Astrocyte of the spinal cord (primary cell): ENCODE results near the gene PPP1R1A.

Experiments
- DNase-seq: peaks from one replicate; pipeline ENCODE4 v3.0.0; 2011; ENCODE audit warnings: low read depth, low spot score
- H3K4me3 ChIP-seq: 2 replicates; pipeline ENCODE4 v1.5.1; 2011; ENCODE audit warnings: low read depth, mild to moderate bottlenecking, low read length, moderate library complexity
- CTCF ChIP-seq: IDR thresholded peaks from 2 replicates; pipeline ENCODE4 v1.5.1; 2012; ENCODE audit warnings: low read depth, mild to moderate bottlenecking, low read length, inconsistent platforms
- in situ Hi-C: cut with HindIII; loops from 2 replicates; pipeline ENCODE4 v1.10.0; 2017; ENCODE audit warnings: low sequenced_read_pairs

The PPP1R1A gene

GRCh38 chr12:54587315-54587873, 1.1 kb downstream of the PPP1R1A start:
- TF ChIP-seq CTCF = no peak
- no peak for DNase-seq
- no peak overlapping the region for H3K4me3 ChIP-seq
- in situ Hi-C loops = no loop called here

GRCh38 chr12:54586620-54587019, 1.8 kb downstream of the PPP1R1A start:
- in situ Hi-C loops = no loop called here
- no peak for DNase-seq
- no peak overlapping the region for H3K4me3 ChIP-seq
- TF ChIP-seq CTCF = no peak

- in situ Hi-C loops = no loop called here
- no peak for TF ChIP-seq CTCF
- no peak for DNase-seq
These were observed 3.2 kb downstream of the PPP1R1A start for GRCh38 chr12:54585243-54585642.

GRCh38 chr12:54584128-54584527, 4.3 kb downstream of the PPP1R1A start:
- DNase-seq = no peak
- in situ Hi-C loops = no loop called here
- H3K4me3 ChIP-seq = no peak overlapping the region
- no peak for TF ChIP-seq CTCF

More at GRCh38 chr12:54585243-54585642, 3.2 kb downstream of the PPP1R1A start:
- H3K4me3 ChIP-seq = no peak overlapping the region

- H3K4me3 ChIP-seq = no peak overlapping the region
- TF ChIP-seq CTCF = no peak
- no peak for DNase-seq
- in situ Hi-C loops = no loop called here
These were observed 4.7 kb downstream of the PPP1R1A start for GRCh38 chr12:54583726-54584125.

- H3K4me3 ChIP-seq = no peak overlapping the region
- no peak for TF ChIP-seq CTCF
- in situ Hi-C loops = no loop called here
- no peak for DNase-seq
These were observed 7.0 kb downstream of the PPP1R1A start for GRCh38 chr12:54581412-54581811.
